Epidermal melanocyte (primary cell): ENCODE results near the gene RELL2.

Experiments used
- DNase-seq: peaks from one replicate; pipeline ENCODE4 v3.0.0; 2011; ENCODE audit warnings: low spot score; ENCODE audit not compliant: insufficient read length

The RELL2 gene

GRCh38 chr5:141649056-141649688 lies 12.4 kb downstream of the RELL2 start:
- no peak for DNase-seq

- DNase-seq: no peak
Measured at GRCh38 chr5:141649972-141650371, 13.2 kb downstream of the RELL2 start.

- DNase-seq: peak; percentile 97
Measured at GRCh38 chr5:141650851-141651727, 14.3 kb downstream of the RELL2 start, which contains the start of gene FCHSD1. Gene FCHSD1 (minus strand): TSS chr5:141651418. CDS start chr5:141651368, 50 bp downstream.

GRCh38 chr5:141651728-141652105 lies 14.9 kb downstream of the RELL2 start:
- no peak for DNase-seq

- no peak for DNase-seq
Measured at GRCh38 chr5:141654298-141654697, 17.5 kb downstream of the RELL2 start.

- DNase-seq: no peak
Measured at GRCh38 chr5:141655020-141655419, 18.2 kb downstream of the RELL2 start.

GRCh38 chr5:141656396-141656795 lies 19.6 kb downstream of the RELL2 start:
- DNase-seq: no peak

- no peak for DNase-seq
Measured at GRCh38 chr5:141657404-141657803, 20.6 kb downstream of the RELL2 start.

GRCh38 chr5:141657937-141658545 lies 21.2 kb downstream of the RELL2 start:
- no peak for DNase-seq

GRCh38 chr5:141662028-141662427 lies 25.2 kb downstream of the RELL2 start:
- no peak for DNase-seq

GRCh38 chr5:141663506-141663905 lies 26.7 kb downstream of the RELL2 start:
- DNase-seq: peak; percentile 85

GRCh38 chr5:141664733-141665461 lies 28.1 kb downstream of the RELL2 start:
- DNase-seq: peak; percentile 92

GRCh38 chr5:141665995-141666940 lies 29.5 kb downstream of the RELL2 start:
- DNase-seq: no peak

- DNase-seq: no peak
Measured at GRCh38 chr5:141668601-141669265, 31.9 kb downstream of the RELL2 start.

- DNase-seq: no peak
Measured at GRCh38 chr5:141669520-141669919, 32.7 kb downstream of the RELL2 start.

- no peak for DNase-seq
Measured at GRCh38 chr5:141672071-141672840, 35.5 kb downstream of the RELL2 start.

- DNase-seq: no peak
Measured at GRCh38 chr5:141672841-141673813, 36.3 kb downstream of the RELL2 start.

GRCh38 chr5:141674747-141675146 lies 38.0 kb downstream of the RELL2 start:
- DNase-seq: no peak
